ENCODE results near the gene PIGL.
"Not testable (repeated sequence)": the region's sequence is repeated elsewhere in the genome, so short reads cannot be mapped to it uniquely, and the experiment has no call there.

The PIGL gene

GRCh38 chr17:16222406-16222805 is 5.4 kb downstream of the PIGL start:
- no peak overlapping the region for H3K4me3 ChIP-seq (ENCODE audit: control insufficient read depth, low read depth, low read length)
- DNase-seq (ENCODE audit: low read depth): peak; percentile 53
- TF ChIP-seq CTCF (conservative IDR thresholded peaks at IDR 0.05; ENCODE audit: control insufficient read depth, insufficient read depth, low read depth, low read length): no peak

- H3K4me3 ChIP-seq (ENCODE audit: control insufficient read depth, low read depth, low read length); DNase-seq (ENCODE audit: low read depth): not testable (repeated sequence)
These were observed 13.0 kb downstream of the PIGL start for GRCh38 chr17:16229912-16230561.

GRCh38 chr17:16232391-16232790 is 15.4 kb downstream of the PIGL start:
- no peak overlapping the region for H3K4me3 ChIP-seq (ENCODE audit: control insufficient read depth, low read depth, low read length)
- TF ChIP-seq CTCF (conservative IDR thresholded peaks at IDR 0.05; ENCODE audit: control insufficient read depth, insufficient read depth, low read depth, low read length): no peak
- DNase-seq (ENCODE audit: low read depth): no peak

- DNase-seq (ENCODE audit: low read depth): no peak
- H3K4me3 ChIP-seq (ENCODE audit: control insufficient read depth, low read depth, low read length): no peak overlapping the region
- no peak for TF ChIP-seq CTCF (conservative IDR thresholded peaks at IDR 0.05; ENCODE audit: control insufficient read depth, insufficient read depth, low read depth, low read length)
These were observed 22.9 kb downstream of the PIGL start for GRCh38 chr17:16239931-16240330.

GRCh38 chr17:16241906-16242399 is 24.9 kb downstream of the PIGL start:
- no peak overlapping the region for H3K4me3 ChIP-seq (ENCODE audit: control insufficient read depth, low read depth, low read length)
- no peak for DNase-seq (ENCODE audit: low read depth)
- TF ChIP-seq CTCF (conservative IDR thresholded peaks at IDR 0.05; ENCODE audit: control insufficient read depth, insufficient read depth, low read depth, low read length): no peak

- no peak overlapping the region for H3K4me3 ChIP-seq (ENCODE audit: control insufficient read depth, low read depth, low read length)
- DNase-seq (ENCODE audit: low read depth): no peak
- TF ChIP-seq CTCF (conservative IDR thresholded peaks at IDR 0.05; ENCODE audit: control insufficient read depth, insufficient read depth, low read depth, low read length): no peak
These were observed 26.4 kb downstream of the PIGL start for GRCh38 chr17:16243385-16243784.

GRCh38 chr17:16243801-16244567 is 27.0 kb downstream of the PIGL start:
- no peak for TF ChIP-seq CTCF (conservative IDR thresholded peaks at IDR 0.05; ENCODE audit: control insufficient read depth, insufficient read depth, low read depth, low read length)
- no peak for DNase-seq (ENCODE audit: low read depth)
- no peak overlapping the region for H3K4me3 ChIP-seq (ENCODE audit: control insufficient read depth, low read depth, low read length)

Data from fibroblast of mammary gland (primary cell).